Embryonic facial prominence (tissue), 1 donor: ENCODE data around the gene FOLR1.

Experiments used
- DNase-seq: peaks from one replicate; pipeline ENCODE4 v3.0.0-alpha.2; 2016; ENCODE audit errors: extremely low spot score

FOLR1 gene

GRCh38 chr11:72223615-72224563, 31.9 kb downstream of the FOLR1 start:
- DNase-seq, result peak; percentile 53

- no peak for DNase-seq
These were observed 32.8 kb downstream of the FOLR1 start, which contains the start of gene INPPL1 for GRCh38 chr11:72224564-72225410. Gene INPPL1, plus strand, starts transcription at chr11:72224767. Its CDS starts 218 bp downstream, at chr11:72224985.

GRCh38 chr11:72225411-72225951, 33.5 kb downstream of the FOLR1 start:
- no peak for DNase-seq

GRCh38 chr11:72226701-72227100, 34.8 kb downstream of the FOLR1 start:
- no peak for DNase-seq

GRCh38 chr11:72227316-72228228, 35.6 kb downstream of the FOLR1 start:
- DNase-seq, result no peak

GRCh38 chr11:72228229-72228843, 36.4 kb downstream of the FOLR1 start:
- no peak for DNase-seq

- DNase-seq, result no peak
These were observed 36.9 kb downstream of the FOLR1 start for GRCh38 chr11:72228844-72229231.

- no peak for DNase-seq
These were observed 37.5 kb downstream of the FOLR1 start for GRCh38 chr11:72229336-72229924.

- no peak for DNase-seq
These were observed 38.2 kb downstream of the FOLR1 start for GRCh38 chr11:72229925-72230763.

- DNase-seq, result no peak
These were observed 38.9 kb downstream of the FOLR1 start for GRCh38 chr11:72230764-72231365.

- no peak for DNase-seq
These were observed 39.7 kb downstream of the FOLR1 start for GRCh38 chr11:72231396-72232259.

GRCh38 chr11:72232260-72233055, 40.5 kb downstream of the FOLR1 start:
- DNase-seq, result no peak

- DNase-seq, result no peak
These were observed 41.3 kb downstream of the FOLR1 start for GRCh38 chr11:72233056-72233772.

- no peak for DNase-seq
These were observed 42.0 kb downstream of the FOLR1 start for GRCh38 chr11:72233773-72234513.

GRCh38 chr11:72234514-72234830, 42.5 kb downstream of the FOLR1 start:
- no peak for DNase-seq

- DNase-seq, result no peak
These were observed 43.0 kb downstream of the FOLR1 start for GRCh38 chr11:72234920-72235319.
